Measurements from ENCODE around the gene FAM234A. TPM values are rescaled to one million over a fixed set of nuclear protein-coding genes. Genes with fewer than 3 reads are reported as not detected.

The FAM234A gene
- total RNA-seq, 1 donor from 2014 or later = 37.1 TPM

GRCh38 chr16:282491-282890 is 47.9 kb downstream of the FAM234A start:
- no peak for DNase-seq

- no peak for DNase-seq
Measured at GRCh38 chr16:283033-283805, 48.6 kb downstream of the FAM234A start, which contains the start of gene PDIA2. Gene PDIA2, plus strand, starts transcription at chr16:283164. Its CDS starts 6 bp downstream, at chr16:283170.

DNA sequence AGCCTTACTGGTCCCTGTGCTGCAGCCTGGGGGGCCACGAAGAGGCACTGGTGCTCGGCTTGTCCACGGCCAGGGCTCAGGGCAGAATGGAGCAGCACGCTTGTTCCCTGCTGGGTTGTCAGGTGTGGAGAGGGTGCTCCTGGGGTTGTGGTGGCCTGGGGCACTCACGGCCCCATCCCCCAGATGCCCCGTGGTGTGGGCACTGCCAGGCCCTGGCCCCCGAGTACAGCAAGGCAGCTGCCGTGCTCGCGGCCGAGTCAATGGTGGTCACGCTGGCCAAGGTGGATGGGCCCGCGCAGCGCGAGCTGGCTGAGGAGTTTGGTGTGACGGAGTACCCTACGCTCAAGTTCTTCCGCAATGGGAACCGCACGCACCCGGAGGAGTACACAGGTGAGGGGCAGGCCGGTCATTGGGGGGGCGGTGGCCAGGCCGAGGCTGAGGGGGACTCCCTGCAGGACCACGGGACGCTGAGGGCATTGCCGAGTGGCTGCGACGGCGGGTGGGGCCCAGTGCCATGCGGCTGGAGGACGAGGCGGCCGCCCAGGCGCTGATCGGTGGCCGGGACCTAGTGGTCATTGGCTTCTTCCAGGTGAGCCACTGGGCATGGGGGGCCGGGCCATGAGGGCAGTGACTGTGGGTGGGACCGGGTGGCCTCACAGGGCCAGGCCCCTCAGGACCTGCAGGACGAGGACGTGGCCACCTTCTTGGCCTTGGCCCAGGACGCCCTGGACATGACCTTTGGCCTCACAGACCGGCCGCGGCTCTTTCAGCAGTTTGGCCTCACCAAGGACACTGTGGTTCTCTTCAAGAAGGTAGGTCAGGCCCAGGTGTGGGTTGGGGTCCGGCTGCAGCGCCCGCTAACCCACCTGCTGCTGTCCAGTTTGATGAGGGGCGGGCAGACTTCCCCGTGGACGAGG is 49.8 kb downstream of the FAM234A start:
- no peak for DNase-seq

GRCh38 chr16:285146-286055 is 50.8 kb downstream of the FAM234A start:
- no peak for DNase-seq

DNA sequence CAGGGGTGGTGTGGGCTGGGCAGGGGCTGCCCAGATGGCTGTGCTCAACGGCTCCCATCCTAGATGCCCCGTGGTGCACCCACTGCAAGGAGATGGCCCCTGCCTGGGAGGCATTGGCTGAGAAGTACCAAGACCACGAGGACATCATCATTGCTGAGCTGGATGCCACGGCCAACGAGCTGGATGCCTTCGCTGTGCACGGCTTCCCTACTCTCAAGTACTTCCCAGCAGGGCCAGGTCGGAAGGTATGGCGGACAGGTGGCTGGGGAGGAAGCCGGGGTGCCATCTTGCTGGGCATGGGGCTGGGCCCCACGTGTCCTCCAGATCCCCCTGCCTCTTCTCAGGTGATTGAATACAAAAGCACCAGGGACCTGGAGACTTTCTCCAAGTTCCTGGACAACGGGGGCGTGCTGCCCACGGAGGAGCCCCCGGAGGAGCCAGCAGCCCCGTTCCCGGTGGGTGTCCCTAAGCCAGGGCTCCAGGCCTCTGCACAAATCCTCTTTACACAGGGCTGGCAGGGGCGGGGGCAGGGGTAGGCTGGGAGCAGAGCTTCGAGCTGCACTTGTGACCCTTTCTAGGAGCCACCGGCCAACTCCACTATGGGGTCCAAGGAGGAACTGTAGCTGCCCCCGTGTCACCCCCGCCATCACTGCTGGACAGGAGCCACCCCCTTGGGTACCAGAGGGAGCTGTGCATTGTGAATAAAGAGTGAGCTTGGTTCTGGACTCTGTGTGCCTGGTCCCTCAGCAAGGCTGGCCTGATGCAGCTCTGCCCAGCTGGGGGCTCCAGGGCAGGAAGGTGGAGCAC is 52.1 kb downstream of the FAM234A start:
- no peak for DNase-seq

GRCh38 chr16:287298-287811 is 52.7 kb downstream of the FAM234A start:
- no peak for DNase-seq

GRCh38 chr16:287981-288920 is 53.6 kb downstream of the FAM234A start:
- DNase-seq = no peak

DNA sequence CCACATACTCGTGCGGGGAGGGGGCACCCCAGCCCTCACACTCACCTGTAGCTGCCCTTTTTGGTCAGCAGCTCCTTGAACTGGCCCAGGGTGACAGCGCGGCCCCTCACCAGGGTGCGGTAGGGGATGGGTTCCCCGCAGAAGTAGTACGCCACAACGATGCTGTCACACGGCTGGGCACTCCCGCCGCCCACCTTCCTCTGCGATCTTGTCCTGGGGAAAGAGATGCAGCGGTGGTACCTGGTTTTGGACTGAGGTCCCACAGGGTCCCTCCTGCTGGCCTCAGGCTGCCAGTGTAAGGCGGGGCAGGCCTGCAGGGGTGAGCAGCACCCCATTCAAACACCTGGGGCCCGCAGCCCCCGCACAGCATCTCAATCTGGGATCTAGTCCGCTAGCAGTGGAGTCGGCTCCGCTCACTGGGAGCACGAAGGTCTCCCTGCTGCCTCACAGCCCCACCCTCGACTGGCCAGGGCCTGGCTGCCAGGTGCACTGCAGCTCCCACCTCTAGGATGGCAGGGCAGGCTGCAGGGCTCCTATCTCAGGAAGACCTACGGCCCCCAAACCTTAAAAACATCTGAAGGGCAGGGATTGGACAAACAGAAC is 54.9 kb downstream of the FAM234A start:
- no peak for DNase-seq

DNA sequence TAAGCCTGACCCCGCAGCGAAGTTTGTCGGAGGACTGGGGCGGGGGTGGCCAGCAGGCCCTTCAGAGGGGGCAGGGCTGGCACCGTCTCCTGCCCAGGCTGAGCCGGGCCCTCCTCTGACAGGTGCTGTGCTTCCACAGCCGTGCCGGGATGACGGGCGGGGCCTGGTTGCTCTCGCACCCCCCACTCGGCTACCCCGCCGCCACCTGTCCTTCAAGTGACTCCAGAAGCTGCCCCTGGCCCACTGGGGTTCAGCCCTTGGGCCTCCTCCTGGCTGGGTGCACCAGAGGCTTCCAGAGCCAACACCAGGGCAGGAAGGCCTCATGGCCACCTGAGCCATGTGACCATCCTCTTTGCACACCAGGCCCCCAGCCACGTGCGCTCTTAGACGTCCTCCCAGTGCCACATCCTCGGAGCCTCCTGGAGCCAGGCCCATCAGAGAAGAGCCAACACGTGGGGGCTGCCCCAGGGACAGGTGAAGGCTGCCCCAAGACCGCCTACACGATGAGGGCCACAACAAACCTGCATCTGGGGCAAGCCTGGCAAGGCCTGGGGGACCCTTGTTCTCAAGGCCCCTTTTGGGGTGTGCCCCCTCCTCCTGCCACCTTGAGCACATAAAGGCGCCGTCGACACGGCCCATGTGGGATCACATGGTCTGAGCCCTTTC is 55.5 kb downstream of the FAM234A start:
- no peak for DNase-seq

DNA sequence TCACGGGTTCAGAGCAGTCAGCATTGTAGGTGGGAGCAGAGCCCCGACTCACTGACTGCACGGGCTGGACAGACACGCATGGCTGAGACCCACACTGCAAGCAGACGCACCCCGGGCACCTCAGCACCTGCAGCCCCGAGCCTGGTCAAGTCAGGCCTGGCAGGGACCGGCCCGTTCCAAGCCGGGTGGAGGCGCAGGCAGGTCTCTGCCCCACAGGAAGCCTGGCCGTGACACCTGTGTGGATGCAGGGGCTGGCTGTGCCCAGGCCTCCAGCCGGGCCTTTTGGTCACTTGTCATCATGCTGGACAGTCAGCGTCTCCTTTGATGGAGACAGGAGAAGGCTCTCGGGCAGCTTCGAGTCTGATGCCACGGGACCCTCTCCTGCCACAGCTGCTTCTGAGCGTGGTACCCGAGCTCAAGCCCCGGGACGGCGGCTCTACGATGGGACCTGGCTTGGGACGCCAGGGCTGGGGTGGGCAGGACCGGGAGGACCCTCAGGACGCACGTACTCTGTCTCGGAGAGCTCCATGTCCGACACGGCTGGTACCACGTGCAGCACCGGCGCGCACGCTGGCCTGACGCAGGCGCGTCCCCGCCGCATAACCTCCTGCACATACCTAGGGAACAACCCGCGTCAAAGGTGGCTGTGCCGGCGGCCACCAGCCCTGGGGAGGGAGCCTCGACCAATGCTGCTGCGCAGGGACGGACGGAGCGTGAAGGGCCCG is 56.2 kb downstream of the FAM234A start:
- no peak for DNase-seq

GRCh38 chr16:291539-291938 is 56.9 kb downstream of the FAM234A start:
- DNase-seq = no peak

GRCh38 chr16:293043-293775 is 58.6 kb downstream of the FAM234A start:
- DNase-seq = no peak

GRCh38 chr16:296276-296675 is 61.7 kb downstream of the FAM234A start:
- DNase-seq = no peak

DNA sequence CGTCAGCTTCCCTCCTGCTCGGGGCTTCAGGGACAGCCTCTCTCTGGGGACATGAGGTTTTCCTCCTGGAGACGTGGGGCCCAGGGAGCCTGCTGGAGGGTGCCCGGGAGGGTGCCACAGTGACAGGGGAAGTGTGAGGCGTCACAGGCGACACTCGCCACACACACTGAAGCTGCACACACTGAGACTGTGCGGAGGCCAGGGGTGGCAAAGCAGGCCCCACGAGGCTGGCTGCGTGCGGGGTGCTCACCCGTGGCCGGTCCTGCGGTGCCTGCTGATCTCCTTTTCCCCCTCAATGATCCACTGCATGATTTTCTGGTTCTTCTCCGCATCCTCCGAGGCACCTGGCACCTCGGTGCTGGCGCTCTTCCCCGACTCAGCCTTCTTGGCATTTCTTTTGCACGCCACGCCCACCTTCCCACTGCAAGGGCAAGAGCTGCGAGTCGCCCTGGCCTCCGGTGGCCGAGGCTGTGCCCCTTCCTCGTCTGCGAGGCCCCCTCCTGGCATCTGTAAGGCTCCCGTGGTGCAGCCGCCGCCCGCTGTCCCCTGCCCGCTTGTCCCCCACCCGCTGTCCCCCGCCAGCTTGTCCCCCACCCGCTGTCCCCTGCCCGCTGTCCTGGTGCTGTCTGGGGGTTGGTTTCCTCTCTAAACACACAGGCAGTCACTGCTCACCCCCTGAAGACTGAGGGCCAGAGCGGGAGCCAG is 62.3 kb downstream of the FAM234A start:
- no peak for DNase-seq

DNA sequence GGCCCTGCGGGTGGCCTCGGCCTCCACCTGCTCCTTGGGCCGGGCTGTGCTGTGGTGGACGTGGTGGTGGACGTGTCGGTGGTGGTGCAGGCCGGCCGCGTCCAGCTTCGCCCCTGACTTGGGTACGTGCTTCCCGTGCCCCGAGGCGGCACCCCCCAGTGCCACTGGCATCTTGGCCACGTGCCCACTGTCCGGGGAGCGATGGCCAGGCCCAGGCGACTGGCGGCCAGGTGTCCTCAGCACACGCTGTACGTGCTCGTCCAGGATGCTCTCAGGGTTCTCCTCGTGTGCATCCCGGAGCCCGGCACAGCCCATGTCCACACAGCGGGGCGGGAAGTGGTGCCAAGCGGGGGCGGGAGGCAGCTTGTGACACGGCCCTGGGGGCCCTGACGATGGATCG is 63.2 kb downstream of the FAM234A start:
- DNase-seq = no peak

DNA sequence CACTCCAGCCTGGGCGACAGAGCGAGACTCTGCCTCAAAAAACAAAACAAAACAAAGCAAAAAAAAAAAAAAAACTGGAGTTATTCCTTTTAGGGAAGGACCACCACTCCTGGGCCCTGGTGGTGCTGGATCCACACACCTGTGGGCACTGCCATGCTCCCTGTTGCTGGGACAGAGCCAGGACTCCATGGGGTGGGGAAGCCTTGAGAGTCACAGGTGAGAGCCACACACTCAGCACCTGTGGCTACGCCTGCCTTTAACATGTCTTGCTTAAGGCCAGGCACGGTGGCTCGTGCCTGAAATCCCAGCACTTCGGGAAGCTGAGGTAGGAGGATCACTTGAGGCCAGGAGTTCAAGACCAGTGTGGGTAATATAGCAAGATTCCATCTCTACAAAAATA is 66.6 kb downstream of the FAM234A start:
- no peak for DNase-seq

GRCh38 chr16:301950-302349 is 67.3 kb downstream of the FAM234A start:
- DNase-seq = no peak

Data from skin of body (tissue), 2 donors.